D721Med (cell line): Measurements from ENCODE around the gene DSCAM.

ENCODE experiments used
- DNase-seq: peaks from one replicate; pipeline ENCODE4 v3.0.0; 2011; ENCODE audit warnings: low spot score; ENCODE audit not compliant: insufficient read length
- FAIRE-seq: peaks from 2 replicates; lab custom pipeline; 2011; peaks lifted over from hg19 to GRCh38; lab: Jason Lieb, UNC
- TF ChIP-seq, protein P1 (sequence below): IDR thresholded peaks from 2 replicates; pipeline ENCODE4 v1.5.1; 2012; ENCODE audit warnings: mild to moderate bottlenecking, control low read depth; ENCODE audit not compliant: insufficient read depth; ENCODE audit errors: missing control alignments

The DSCAM gene

GRCh38 chr21:40250514-40251294 is 596.3 kb downstream of the DSCAM start:
- DNase-seq (no peak), FAIRE-seq (no peak)
- TF ChIP-seq, protein P1, sequence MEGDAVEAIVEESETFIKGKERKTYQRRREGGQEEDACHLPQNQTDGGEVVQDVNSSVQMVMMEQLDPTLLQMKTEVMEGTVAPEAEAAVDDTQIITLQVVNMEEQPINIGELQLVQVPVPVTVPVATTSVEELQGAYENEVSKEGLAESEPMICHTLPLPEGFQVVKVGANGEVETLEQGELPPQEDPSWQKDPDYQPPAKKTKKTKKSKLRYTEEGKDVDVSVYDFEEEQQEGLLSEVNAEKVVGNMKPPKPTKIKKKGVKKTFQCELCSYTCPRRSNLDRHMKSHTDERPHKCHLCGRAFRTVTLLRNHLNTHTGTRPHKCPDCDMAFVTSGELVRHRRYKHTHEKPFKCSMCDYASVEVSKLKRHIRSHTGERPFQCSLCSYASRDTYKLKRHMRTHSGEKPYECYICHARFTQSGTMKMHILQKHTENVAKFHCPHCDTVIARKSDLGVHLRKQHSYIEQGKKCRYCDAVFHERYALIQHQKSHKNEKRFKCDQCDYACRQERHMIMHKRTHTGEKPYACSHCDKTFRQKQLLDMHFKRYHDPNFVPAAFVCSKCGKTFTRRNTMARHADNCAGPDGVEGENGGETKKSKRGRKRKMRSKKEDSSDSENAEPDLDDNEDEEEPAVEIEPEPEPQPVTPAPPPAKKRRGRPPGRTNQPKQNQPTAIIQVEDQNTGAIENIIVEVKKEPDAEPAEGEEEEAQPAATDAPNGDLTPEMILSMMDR = no peak

- TF ChIP-seq, protein P1 = no peak
- DNase-seq = no peak
- no peak for FAIRE-seq
These were observed 602.0 kb downstream of the DSCAM start for GRCh38 chr21:40244981-40245380.

DNA sequence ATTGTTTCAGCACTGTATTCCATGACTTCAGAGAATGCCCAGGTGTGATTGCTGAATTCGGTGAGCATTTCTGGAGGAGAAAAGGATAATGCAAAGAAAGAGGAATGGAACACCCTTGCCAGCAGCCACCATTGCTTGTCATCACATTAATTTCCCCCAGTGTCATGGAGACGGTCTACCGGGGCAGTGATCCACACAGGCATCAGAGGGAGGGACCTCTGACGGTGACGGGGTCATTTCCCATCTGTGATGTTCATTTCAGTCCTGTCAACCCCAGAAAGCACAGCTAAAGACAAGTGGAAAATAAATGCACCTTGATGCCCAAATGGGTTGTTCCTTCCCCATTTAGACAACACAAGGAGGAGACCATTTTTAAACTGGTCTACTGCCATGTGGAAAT is 603.3 kb downstream of the DSCAM start:
- DNase-seq (no peak), FAIRE-seq (no peak)
- TF ChIP-seq, protein P1 = no peak

DNA sequence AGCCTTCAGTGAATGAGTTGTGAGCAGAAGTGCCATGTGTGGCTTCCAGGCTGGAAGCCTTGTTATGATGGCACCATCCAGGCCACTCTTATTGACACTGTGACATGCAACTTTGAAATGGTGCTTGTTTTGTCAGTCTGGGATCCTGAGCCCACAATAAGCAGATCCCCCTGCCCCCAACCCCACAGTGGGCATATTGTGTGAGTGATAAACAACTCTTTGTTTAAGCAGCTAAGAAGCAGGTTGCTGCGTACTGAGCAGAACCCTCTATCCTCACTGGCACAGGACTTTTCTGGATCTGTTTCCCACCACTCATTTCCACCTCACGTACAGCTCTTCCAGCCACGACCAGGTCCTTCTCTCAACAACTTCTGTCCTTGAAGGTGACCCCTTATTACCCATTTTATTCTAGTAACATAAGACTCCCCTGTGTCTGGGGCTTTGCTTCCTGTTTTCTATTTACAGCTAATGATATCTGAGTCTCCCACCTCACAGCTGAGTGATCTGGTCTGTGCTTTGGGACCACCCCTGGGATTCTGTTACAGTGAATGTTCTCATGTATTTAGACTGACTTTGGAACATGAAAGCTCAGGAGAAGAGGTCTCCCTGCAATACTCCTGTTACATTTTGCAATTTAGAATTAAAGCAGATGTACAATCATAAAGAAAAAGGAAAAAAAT is 604.2 kb downstream of the DSCAM start:
- TF ChIP-seq, protein P1 = no peak
- FAIRE-seq = no peak
- no peak for DNase-seq

- DNase-seq = no peak
- no peak for FAIRE-seq
- TF ChIP-seq, protein P1 = no peak
These were observed 611.4 kb downstream of the DSCAM start for GRCh38 chr21:40235528-40235927.

GRCh38 chr21:40231979-40232378 is 615.0 kb downstream of the DSCAM start:
- TF ChIP-seq, protein P1 = no peak
- FAIRE-seq (no peak), DNase-seq (no peak)

DNA sequence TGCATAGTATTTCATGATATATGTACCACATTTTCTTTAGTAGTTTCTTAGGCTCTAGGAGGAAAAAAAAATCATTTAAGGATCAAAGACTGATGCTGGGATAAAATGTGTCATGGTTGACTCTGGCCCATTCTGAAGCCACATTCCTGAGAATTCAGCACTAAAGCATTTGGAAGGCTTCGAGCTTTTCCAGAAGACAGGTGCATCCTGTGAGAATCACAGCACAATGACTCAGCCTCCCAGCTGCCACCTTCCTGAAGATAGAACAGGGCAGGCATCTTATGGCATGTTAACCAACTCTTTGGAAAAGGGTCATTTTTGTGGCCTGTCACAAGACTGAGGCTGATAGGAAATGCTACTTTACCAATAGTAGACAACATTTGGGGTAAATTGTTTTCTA is 619.9 kb downstream of the DSCAM start:
- DNase-seq = no peak
- no peak for FAIRE-seq
- TF ChIP-seq, protein P1 = no peak
